Measurements from ENCODE around the gene CWC25. TPM values are rescaled to one million over a fixed set of nuclear protein-coding genes. Genes with fewer than 3 reads are reported as not detected.

CWC25 gene
- total and polyA plus RNA-seq, 9 of the 15 experiments (the other 6 are each of a cell fraction or from before 2014, with no cell fraction given), result 16.5 to 27.4 (median 23.0) TPM

DNA sequence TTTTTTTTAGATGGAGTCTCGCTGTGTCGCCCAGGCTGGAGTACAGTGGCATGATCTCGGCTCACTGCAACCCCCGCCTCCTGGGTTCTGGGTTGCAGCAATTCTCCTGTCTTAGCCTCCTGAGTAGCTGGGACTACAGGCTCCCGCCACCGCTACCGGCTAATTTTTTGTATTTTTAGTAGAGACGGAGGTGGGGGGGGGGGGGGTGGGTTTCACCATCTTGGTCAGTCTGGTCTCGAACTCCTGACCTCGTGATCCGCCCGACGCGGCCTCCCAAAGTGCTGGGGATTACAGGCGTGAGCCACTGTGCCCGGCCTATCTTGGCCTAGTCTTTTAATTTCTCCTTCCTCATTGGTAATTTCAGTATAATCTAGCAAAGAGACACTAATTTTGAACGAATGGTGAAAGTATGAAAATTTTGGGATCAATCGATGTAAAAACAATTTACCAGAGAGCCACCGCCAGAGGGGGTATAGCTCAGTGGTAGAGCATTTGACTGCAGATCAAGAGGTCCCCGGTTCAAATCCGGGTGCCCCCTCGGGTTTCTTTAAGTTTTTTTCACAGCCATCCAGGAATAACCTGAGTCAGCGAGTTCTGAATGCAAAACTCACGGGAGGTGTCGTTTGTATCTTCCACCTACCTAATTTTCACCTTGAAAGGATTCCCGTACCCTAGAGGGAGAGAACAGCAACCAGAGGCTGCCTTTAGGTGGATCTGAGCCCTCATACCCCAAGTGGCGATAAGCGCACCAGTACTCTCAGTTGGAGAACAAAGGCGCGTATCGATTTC lies 42.3 kb upstream of the CWC25 start (continued):
- TF ChIP-seq BCLAF1 (IDR thresholded peaks at IDR 0.05; ENCODE audit: borderline replicate concordance in 1 of 2, control insufficient read depth in 1 of 2, low read depth in 2 of 2, low read length in 1 of 2), result no peak
- 0 out of 2 replicates have a peak, but pooled peaks have one; percentile 43 for TF ChIP-seq THAP7 (CRISPR knock-in tag; IDR thresholded peaks at IDR 0.05)
- 0 out of 2 replicates have a peak, but pooled peaks have one; percentile 47 for TF ChIP-seq ZNF197 (CRISPR knock-in tag; IDR thresholded peaks at IDR 0.05; ENCODE audit: low read depth)
- TF ChIP-seq ZNF24 (IDR thresholded peaks at IDR 0.05), result peak; percentile 83; the same call in 1 of the 2 replicates
- TF ChIP-seq NCOR1 (IDR thresholded peaks at IDR 0.05), result no peak
- TF ChIP-seq ZNF717 (CRISPR knock-in tag; IDR thresholded peaks at IDR 0.05), result no peak
- peak; percentile 96 for TF ChIP-seq MAFK (IDR thresholded peaks at IDR 0.05; ENCODE audit: low read length)
- TF ChIP-seq CUX1 (CRISPR knock-in tag; IDR thresholded peaks at IDR 0.05), result no peak; the same call in 1 of the 2 replicates
- TF ChIP-seq MTF1 (CRISPR knock-in tag; IDR thresholded peaks at IDR 0.05; ENCODE audit: borderline replicate concordance), result no peak
- TF ChIP-seq, protein P1, sequence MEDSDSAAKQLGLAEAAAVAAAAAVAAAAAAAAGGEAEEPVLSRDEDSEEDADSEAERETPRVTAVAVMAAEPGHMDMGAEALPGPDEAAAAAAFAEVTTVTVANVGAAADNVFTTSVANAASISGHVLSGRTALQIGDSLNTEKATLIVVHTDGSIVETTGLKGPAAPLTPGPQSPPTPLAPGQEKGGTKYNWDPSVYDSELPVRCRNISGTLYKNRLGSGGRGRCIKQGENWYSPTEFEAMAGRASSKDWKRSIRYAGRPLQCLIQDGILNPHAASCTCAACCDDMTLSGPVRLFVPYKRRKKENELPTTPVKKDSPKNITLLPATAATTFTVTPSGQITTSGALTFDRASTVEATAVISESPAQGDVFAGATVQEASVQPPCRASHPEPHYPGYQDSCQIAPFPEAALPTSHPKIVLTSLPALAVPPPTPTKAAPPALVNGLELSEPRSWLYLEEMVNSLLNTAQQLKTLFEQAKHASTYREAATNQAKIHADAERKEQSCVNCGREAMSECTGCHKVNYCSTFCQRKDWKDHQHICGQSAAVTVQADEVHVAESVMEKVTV (CRISPR knock-in tag; IDR thresholded peaks at IDR 0.05), result no peak
- no peak for TF ChIP-seq HDAC8 (tag; IDR thresholded peaks at IDR 0.05)
- TF ChIP-seq HMBOX1 (IDR thresholded peaks at IDR 0.05), result no peak
- TF ChIP-seq POLR2AphosphoS2 (IDR thresholded peaks at IDR 0.05; ENCODE audit: low read length), result no peak
- TF ChIP-seq MYBL2 (IDR thresholded peaks at IDR 0.05; ENCODE audit: low read depth), result no peak; the same call in 1 of the 2 replicates
- TF ChIP-seq MYBL2 (CRISPR knock-in tag; IDR thresholded peaks at IDR 0.05; ENCODE audit: borderline replicate concordance), result no peak

Data from K562 (cell line).